HCT116 (cell line): Measurements from ENCODE around the gene LYPD5. TPM values are rescaled to one million over a fixed set of nuclear protein-coding genes. Genes with fewer than 3 reads are reported as not detected.
"Not testable (repeated sequence)": the region's sequence is repeated elsewhere in the genome, so short reads cannot be mapped to it uniquely, and the experiment has no call there.

ENCODE experiments used
- ATAC-seq: fragments of 200-7000 bp; cut with Tn5 transposase; 2 replicates; pipeline ENCODE4 v1.9.1; 2020; ENCODE audit warnings: mild to moderate bottlenecking, moderate library complexity
- BruUV-seq: library from RNA; stranded (reverse); fragments of 400-500 nt; replicated peaks from 2 replicates; lab custom pipeline; 2021; lab: Mats Ljungman, UMichigan
- CTCF ChIA-PET: fragments of 300-600 bp; sonication (Branson Sonifier 250); formaldehyde crosslinking; loops from one replicate; lab custom pipeline; 2021; ENCODE audit warnings: antibody characterized with exemption; lab: Charles Lee
- POLR2A ChIA-PET: fragments of 300-600, 350-600 bp; sonication (Branson Sonifier 250); formaldehyde crosslinking; loops from one replicate; lab custom pipeline; 2021; ENCODE audit warnings: antibody characterized with exemption; lab: Charles Lee
- RAD21 ChIA-PET, 2 experiments: fragments of 300-600 bp; sonication (Branson Sonifier 250); formaldehyde crosslinking; loops; one replicate each; lab custom pipeline; 2023; ENCODE audit warnings: low total read pairs in 2 of 2; ENCODE audit not compliant: uncharacterized antibody in 2 of 2, unreplicated experiment in 2 of 2, low non-redundant PET in 1 of 2; lab: Charles Lee
- DNase-seq: peaks from one replicate; pipeline ENCODE4 v3.0.0-alpha.2; 2010; ENCODE audit warnings: low read depth, low spot score
- H2AFZ ChIP-seq: fragments of 200-600 bp; shearing (Covaris generic), sonication (generic); 2 replicates; pipeline ENCODE4 v1.6.1; 2017; ENCODE audit warnings: low read depth, mixed run types, mixed read lengths, antibody characterized with exemption, low read length; ENCODE audit not compliant: poor library complexity, severe bottlenecking
- H3K27ac ChIP-seq: 2 replicates; pipeline ENCODE4 v1.5.1; 2012; ENCODE audit warnings: low read depth, low read length
- H3K27me3 ChIP-seq: fragments of 200-600 bp; sonication (generic); 2 replicates; pipeline ENCODE4 v1.6.1; 2016; ENCODE audit warnings: mixed run types, low read length, mixed read lengths; ENCODE audit not compliant: insufficient read depth
- H3K36me3 ChIP-seq, 2 experiments: fragments of 200-500 bp in 1 of 2; fragments of 200-600 bp in 1 of 2; sonication (Bioruptor generic) in 1 of 2; sonication (generic) in 1 of 2; 2 replicates each; pipeline versions ENCODE4 v1.5.1 to v1.6.1; 2014 to 2016; ENCODE audit warnings: low read length in 2 of 2, inconsistent platforms in 1 of 2, mixed read lengths in 1 of 2, mixed run types in 1 of 2; ENCODE audit not compliant: insufficient read depth in 2 of 2, control insufficient read depth in 1 of 2
- H3K4me1 ChIP-seq, 2 experiments: fragments of 200-600 bp in 1 of 2; sonication (generic) in 1 of 2; 2 replicates each; pipeline versions ENCODE4 v1.5.1 to v1.6.1; 2012 to 2017; ENCODE audit warnings: low read length in 2 of 2, inconsistent platforms in 1 of 2, mild to moderate bottlenecking in 1 of 2, mixed read lengths in 1 of 2, mixed run types in 1 of 2, moderate library complexity in 1 of 2; ENCODE audit not compliant: insufficient read depth in 2 of 2, control insufficient read depth in 1 of 2
- H3K4me2 ChIP-seq: fragments of 200-600 bp; sonication (generic); 2 replicates; pipeline ENCODE4 v1.6.1; 2017; ENCODE audit warnings: mixed run types, low read length, mixed read lengths
- H3K4me3 ChIP-seq, 2 experiments: fragments of 200-600 bp in 1 of 2; sonication (generic) in 1 of 2; replicated peaks in 1 of 2; 2 replicates each; pipeline ENCODE4 v1.5.1; 2011 to 2016; ENCODE audit warnings: low read length in 2 of 2, control low read depth in 1 of 2, low read depth in 1 of 2, mild to moderate bottlenecking in 1 of 2, mixed read lengths in 1 of 2, mixed run types in 1 of 2
- H3K79me2 ChIP-seq: fragments of 200-600 bp; sonication (generic); 2 replicates; pipeline ENCODE4 v1.6.1; 2017; ENCODE audit warnings: mild to moderate bottlenecking, mixed run types, low read length, moderate library complexity, mixed read lengths; ENCODE audit not compliant: insufficient read depth
- H3K9ac ChIP-seq: fragments of 200-600 bp; sonication (generic); 2 replicates; pipeline ENCODE4 v1.6.1; 2016; ENCODE audit warnings: low read length, mixed read lengths
- H3K9me2 ChIP-seq: fragments of 200-600 bp; sonication (generic), shearing (Covaris generic); 2 replicates; pipeline ENCODE4 v1.6.1; 2017; ENCODE audit warnings: mixed run types, mild to moderate bottlenecking, moderate library complexity; ENCODE audit not compliant: insufficient read depth
- H3K9me3 ChIP-seq, 2 experiments: fragments of 200-500 bp in 1 of 2; fragments of 200-600 bp in 1 of 2; sonication (Bioruptor generic) in 1 of 2; sonication (generic) in 1 of 2; 2 replicates each; pipeline ENCODE4 v1.6.1; 2014 to 2017; ENCODE audit warnings: low read length in 2 of 2, mixed read lengths in 2 of 2, inconsistent platforms in 1 of 2, low read depth in 1 of 2, mild to moderate bottlenecking in 1 of 2, mixed run types in 1 of 2, moderate library complexity in 1 of 2; ENCODE audit not compliant: control insufficient read depth in 1 of 2, insufficient read depth in 1 of 2
- H4K20me1 ChIP-seq: fragments of 200-600 bp; sonication (generic), shearing (Covaris generic); 2 replicates; pipeline ENCODE4 v1.6.1; 2017; ENCODE audit warnings: mixed run types, mild to moderate bottlenecking, moderate library complexity; ENCODE audit not compliant: insufficient read depth
- FOSL1 ChIP-seq: IDR thresholded peaks from 2 replicates; pipeline ENCODE4 v1.6.1; 2012; ENCODE audit warnings: low read depth
- SIN3A ChIP-seq: IDR thresholded peaks from 2 replicates; pipeline ENCODE4 v1.6.1; 2012; ENCODE audit warnings: low read depth
- YY1 ChIP-seq: IDR thresholded peaks from 2 replicates; pipeline ENCODE4 v1.6.1; 2011; ENCODE audit warnings: low read length, low read depth, moderate library complexity, mild to moderate bottlenecking; ENCODE audit not compliant: insufficient replicate concordance; ENCODE audit errors: extremely low read depth
- intact Hi-C: fragments of 100-400 bp; cut with micrococcal nuclease; formaldehyde crosslinking; loops from 2 replicates; pipeline ENCODE4 v1.10.0; 2022
- total RNA-seq: library from RNA; stranded (reverse); gene quantifications from one replicate; pipeline ENCODE4 v1.2.1, GENCODE V29; 2021; ENCODE audit not compliant: unreplicated experiment
- TF ChIP-seq, protein P1 (sequence below): IDR thresholded peaks from 2 replicates; pipeline ENCODE4 v1.6.1; 2011; ENCODE audit warnings: mild to moderate bottlenecking, low read length, moderate library complexity; ENCODE audit not compliant: insufficient replicate concordance; ENCODE audit errors: extremely low read depth
- TF ChIP-seq, protein P2 (sequence below): IDR thresholded peaks from 2 replicates; pipeline ENCODE4 v1.6.1; 2012; ENCODE audit warnings: low read depth

LYPD5 gene
- total RNA-seq, 1 experiment from 2014 or later, result 7.6 TPM

DNA sequence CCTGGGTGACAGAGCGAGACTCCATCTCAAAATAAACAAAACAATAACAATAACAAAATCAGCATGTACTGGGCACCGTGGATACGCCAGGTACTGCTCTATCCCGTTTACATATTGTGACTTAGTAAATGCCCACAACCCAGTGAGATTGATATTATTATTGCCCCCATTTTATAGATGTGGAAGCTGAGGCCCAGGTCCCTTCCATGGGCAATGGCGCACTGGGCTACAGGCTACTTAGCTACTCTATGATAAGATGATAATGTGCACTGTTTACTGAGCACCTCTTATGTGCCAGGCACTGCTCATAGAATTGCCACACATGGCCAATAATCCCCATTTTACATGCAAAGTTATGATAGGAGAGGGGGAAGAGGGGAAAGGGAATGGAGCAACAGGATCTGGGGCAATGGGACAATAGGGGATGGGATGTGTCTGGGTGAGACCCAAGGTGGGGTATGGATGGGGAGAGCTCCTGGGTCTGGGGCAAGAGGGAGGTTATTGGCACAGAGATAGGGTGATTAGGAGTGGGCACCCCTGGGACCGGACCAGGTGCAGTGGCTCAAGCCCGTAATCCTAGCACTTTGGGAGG is 26.9 kb downstream of the LYPD5 start:
- CTCF ChIA-PET, result interaction anchor here (0.6 to 6.4 kb wide), 3 partner anchors 8 to 1893 kb away, joined by 3 to 38 read pairs (median 4); no protein-coding TSS in a partner anchor
- no TSS peak for BruUV-seq

DNA sequence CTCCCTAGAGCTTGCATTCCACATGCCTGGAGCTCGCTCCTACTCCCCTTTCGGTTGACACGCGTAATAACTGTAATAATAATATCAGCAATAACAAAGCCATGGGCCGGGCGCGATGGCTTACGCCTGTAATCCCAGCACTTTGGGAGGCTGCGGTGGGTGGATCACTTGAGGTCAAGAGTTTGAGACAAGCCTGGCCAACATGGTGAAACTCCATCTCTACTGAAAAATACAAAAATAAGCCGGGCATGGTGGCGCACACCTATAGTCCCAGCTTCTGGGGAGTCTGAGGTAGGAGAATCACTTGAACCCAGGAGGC is 27.3 kb downstream of the LYPD5 start:
- H3K4me3 ChIP-seq, H3K27ac ChIP-seq, DNase-seq, H4K20me1 ChIP-seq, H2AFZ ChIP-seq, BruUV-seq, H3K27me3 ChIP-seq, H3K4me2 ChIP-seq, POLR2A ChIA-PET, H3K9me2 ChIP-seq, intact Hi-C loops, H3K9me3 ChIP-seq, RAD21 ChIA-PET, H3K9ac ChIP-seq, ATAC-seq: not testable (repeated sequence)
- Histone ChIP-seq H3K36me3 (peaks cover 26 to 48% of the 10 kb centered on the region in 2 experiments), H3K79me2 (peaks cover 77% of the 10 kb centered on the region), H3K4me1 (peaks cover 35 to 40% of the 10 kb centered on the region in 2 experiments)
- CTCF ChIA-PET, result interaction anchor here (6.4 kb wide), 1 partner anchor 9 kb away, joined by 38 read pairs; no protein-coding TSS in a partner anchor

More for the DNA sequence above, 26.9 kb downstream of the LYPD5 start:
- peaks cover 21 to 45% of the 10 kb centered on the region in 2 experiments for H3K36me3 ChIP-seq
- ATAC-seq (no peak), DNase-seq (no peak)
- no peak overlapping the region for H3K4me3 ChIP-seq
- TF ChIP-seq, protein P1, sequence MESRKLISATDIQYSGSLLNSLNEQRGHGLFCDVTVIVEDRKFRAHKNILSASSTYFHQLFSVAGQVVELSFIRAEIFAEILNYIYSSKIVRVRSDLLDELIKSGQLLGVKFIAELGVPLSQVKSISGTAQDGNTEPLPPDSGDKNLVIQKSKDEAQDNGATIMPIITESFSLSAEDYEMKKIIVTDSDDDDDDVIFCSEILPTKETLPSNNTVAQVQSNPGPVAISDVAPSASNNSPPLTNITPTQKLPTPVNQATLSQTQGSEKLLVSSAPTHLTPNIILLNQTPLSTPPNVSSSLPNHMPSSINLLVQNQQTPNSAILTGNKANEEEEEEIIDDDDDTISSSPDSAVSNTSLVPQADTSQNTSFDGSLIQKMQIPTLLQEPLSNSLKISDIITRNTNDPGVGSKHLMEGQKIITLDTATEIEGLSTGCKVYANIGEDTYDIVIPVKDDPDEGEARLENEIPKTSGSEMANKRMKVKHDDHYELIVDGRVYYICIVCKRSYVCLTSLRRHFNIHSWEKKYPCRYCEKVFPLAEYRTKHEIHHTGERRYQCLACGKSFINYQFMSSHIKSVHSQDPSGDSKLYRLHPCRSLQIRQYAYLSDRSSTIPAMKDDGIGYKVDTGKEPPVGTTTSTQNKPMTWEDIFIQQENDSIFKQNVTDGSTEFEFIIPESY, result no peak
- TF ChIP-seq SIN3A, result no peak
- TF ChIP-seq FOSL1, result no peak
- no peak for TF ChIP-seq YY1
- TF ChIP-seq, protein P2, sequence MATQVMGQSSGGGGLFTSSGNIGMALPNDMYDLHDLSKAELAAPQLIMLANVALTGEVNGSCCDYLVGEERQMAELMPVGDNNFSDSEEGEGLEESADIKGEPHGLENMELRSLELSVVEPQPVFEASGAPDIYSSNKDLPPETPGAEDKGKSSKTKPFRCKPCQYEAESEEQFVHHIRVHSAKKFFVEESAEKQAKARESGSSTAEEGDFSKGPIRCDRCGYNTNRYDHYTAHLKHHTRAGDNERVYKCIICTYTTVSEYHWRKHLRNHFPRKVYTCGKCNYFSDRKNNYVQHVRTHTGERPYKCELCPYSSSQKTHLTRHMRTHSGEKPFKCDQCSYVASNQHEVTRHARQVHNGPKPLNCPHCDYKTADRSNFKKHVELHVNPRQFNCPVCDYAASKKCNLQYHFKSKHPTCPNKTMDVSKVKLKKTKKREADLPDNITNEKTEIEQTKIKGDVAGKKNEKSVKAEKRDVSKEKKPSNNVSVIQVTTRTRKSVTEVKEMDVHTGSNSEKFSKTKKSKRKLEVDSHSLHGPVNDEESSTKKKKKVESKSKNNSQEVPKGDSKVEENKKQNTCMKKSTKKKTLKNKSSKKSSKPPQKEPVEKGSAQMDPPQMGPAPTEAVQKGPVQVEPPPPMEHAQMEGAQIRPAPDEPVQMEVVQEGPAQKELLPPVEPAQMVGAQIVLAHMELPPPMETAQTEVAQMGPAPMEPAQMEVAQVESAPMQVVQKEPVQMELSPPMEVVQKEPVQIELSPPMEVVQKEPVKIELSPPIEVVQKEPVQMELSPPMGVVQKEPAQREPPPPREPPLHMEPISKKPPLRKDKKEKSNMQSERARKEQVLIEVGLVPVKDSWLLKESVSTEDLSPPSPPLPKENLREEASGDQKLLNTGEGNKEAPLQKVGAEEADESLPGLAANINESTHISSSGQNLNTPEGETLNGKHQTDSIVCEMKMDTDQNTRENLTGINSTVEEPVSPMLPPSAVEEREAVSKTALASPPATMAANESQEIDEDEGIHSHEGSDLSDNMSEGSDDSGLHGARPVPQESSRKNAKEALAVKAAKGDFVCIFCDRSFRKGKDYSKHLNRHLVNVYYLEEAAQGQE, result no peak
- POLR2A ChIA-PET, result no interaction called here
- H3K4me1 ChIP-seq, result peaks cover 37 to 44% of the 10 kb centered on the region in 2 experiments
- H4K20me1 ChIP-seq, result no peaks in the 10 kb centered on the region
- H3K27me3 ChIP-seq, result no peaks in the 10 kb centered on the region
- H3K9me2 ChIP-seq, result no peaks in the 10 kb centered on the region
- H3K9ac ChIP-seq, result no peak overlapping the region
- H2AFZ ChIP-seq, result no peak overlapping the region
- intact Hi-C loops, result no loop called here
- no peak overlapping the region; the same call in 1 of the 2 replicates for H3K27ac ChIP-seq
- peaks cover 81% of the 10 kb centered on the region for H3K79me2 ChIP-seq
- RAD21 ChIA-PET, result interaction anchor here in 1 of 2 experiments (0.7 to 1.2 kb wide), 2 partner anchors 9 to 18 kb away, joined by 5 to 12 read pairs; no protein-coding TSS in a partner anchor
- H3K9me3 ChIP-seq, result no peaks in the 10 kb centered on the region
- no peak overlapping the region for H3K4me2 ChIP-seq
